ENCODE results near the gene CSF3R. TPM values are rescaled to one million over a fixed set of nuclear protein-coding genes. Genes with fewer than 3 reads are reported as not detected.

CSF3R gene
- total RNA-seq, 2 donors from 2014 or later, result 5.2 TPM; not detected in 1

GRCh38 chr1:36464605-36465393, 17.9 kb downstream of the CSF3R start:
- intact Hi-C loops (cut with DNase I), result no loop called here
- WGBS, 2 donors, result 22 to 30% methylated on average over 12 to 13 of the region's 13 CpGs
- TF ChIP-seq POLR2A (IDR thresholded peaks at IDR 0.05) (no peak), CTCF (IDR thresholded peaks at IDR 0.05) (no peak)

GRCh38 chr1:36463803-36464604, 18.7 kb downstream of the CSF3R start, which contains the start of gene MRPS15:
Gene MRPS15, minus strand, starts transcription at chr1:36464384. Its CDS starts 109 bp downstream, at chr1:36464275.
- DNase-seq, result peak; percentile 95 to 97 (median 96)
- no peaks in the 10 kb centered on the region for H3K9me3 ChIP-seq
- no peaks in the 10 kb centered on the region for H3K27me3 ChIP-seq
- peak within 1 kb of the TSS; percentile 83 to 94 (median 86) for H3K27ac ChIP-seq
- peaks cover 0 to 9% of the 10 kb centered on the region in 2 donors for H3K36me3 ChIP-seq (replicated peaks in 1 of 2; ENCODE audit: insufficient read depth in 1 of 2, low read depth in 2 of 2)
- H3K4me3 ChIP-seq, result peak within 1 kb of the TSS; percentile 72 to 77
- ATAC-seq, result peak; percentile 99
- TF ChIP-seq POLR2A (IDR thresholded peaks at IDR 0.05), result peak; percentile 66 to 87 (median 78)
- TF ChIP-seq CTCF (IDR thresholded peaks at IDR 0.05), result no peak
- H3K4me1 ChIP-seq, result peaks cover 21% of the 10 kb centered on the region
- 0% methylated on average over 36 to 65 of the region's 65 CpGs for WGBS, 2 donors
- intact Hi-C loops (cut with DNase I), result no loop called here

More at GRCh38 chr1:36464605-36465393, 17.9 kb downstream of the CSF3R start:
- DNase-seq (peak in 2 of 4 donors; percentile 16 to 18), ATAC-seq (peak; percentile 49)
- Histone ChIP-seq H3K27ac (peak overlapping the region; percentile 83 to 94 (median 86)), H3K4me1 (peaks cover 21% of the 10 kb centered on the region), H3K27me3 (no peaks in the 10 kb centered on the region), H3K4me3 (peak overlapping the region in 1 of 2 donors; percentile 72), H3K9me3 (no peaks in the 10 kb centered on the region), H3K36me3 (replicated peaks in 1 of 2; ENCODE audit: insufficient read depth in 1 of 2, low read depth in 2 of 2) (peaks cover 0 to 6% of the 10 kb centered on the region in 2 donors)

GRCh38 chr1:36463463-36463802, 19.3 kb downstream of the CSF3R start:
- Histone ChIP-seq H3K4me3 (peak overlapping the region; percentile 72 to 77), H3K9me3 (no peaks in the 10 kb centered on the region), H3K27ac (peak overlapping the region in 1 of 4 donors; percentile 85), H3K4me1 (peaks cover 21% of the 10 kb centered on the region), H3K27me3 (no peaks in the 10 kb centered on the region), H3K36me3 (replicated peaks in 1 of 2; ENCODE audit: insufficient read depth in 1 of 2, low read depth in 2 of 2) (peaks cover 0 to 9% of the 10 kb centered on the region in 2 donors)
- WGBS, 2 donors, result 11 to 13% methylated on average over 6 of the region's 6 CpGs
- intact Hi-C loops (cut with DNase I), result no loop called here
- TF ChIP-seq CTCF (IDR thresholded peaks at IDR 0.05) (no peak), POLR2A (IDR thresholded peaks at IDR 0.05) (no peak)
- DNase-seq (no peak), ATAC-seq (no peak)

GRCh38 chr1:36458910-36459309, 23.8 kb downstream of the CSF3R start:
- Histone ChIP-seq H3K27ac (no peak overlapping the region), H3K9me3 (no peaks in the 10 kb centered on the region), H3K27me3 (no peaks in the 10 kb centered on the region), H3K4me1 (peaks cover 11% of the 10 kb centered on the region), H3K36me3 (replicated peaks in 1 of 2; ENCODE audit: insufficient read depth in 1 of 2, low read depth in 2 of 2) (peaks cover 0 to 27% of the 10 kb centered on the region in 2 donors), H3K4me3 (no peak overlapping the region)
- DNase-seq (no peak), ATAC-seq (no peak)
- TF ChIP-seq CTCF (IDR thresholded peaks at IDR 0.05), result no peak
- TF ChIP-seq POLR2A (IDR thresholded peaks at IDR 0.05), result no peak
- intact Hi-C loops (cut with DNase I), result no loop called here
- 72 to 91% methylated on average over 3 of the region's 3 CpGs for WGBS, 2 donors
